Tibial nerve (tissue), 4 donors: ENCODE measurements around the gene MAN2B2. TPM values are rescaled to one million over a fixed set of nuclear protein-coding genes. Genes with fewer than 3 reads are reported as not detected.

Source experiments
- DNase-seq, 2 donors: peaks; one replicate each; pipeline ENCODE4 v3.0.0-alpha.2; 2019; ENCODE audit warnings: low spot score in 2 of 2
- H3K27ac ChIP-seq, 4 donors: fragments of 200-600 bp; sonication (generic) in 3 of 4; one replicate each; pipeline ENCODE4 v1.5.1; 2017 to 2019; ENCODE audit warnings: mild to moderate bottlenecking in 1 of 4
- H3K27me3 ChIP-seq, 2 donors: fragments of 200-600 bp; sonication (generic) in 1 of 2; one replicate each; pipeline versions ENCODE4 v1.5.1 to v1.6.0; 2017 to 2019
- H3K36me3 ChIP-seq, 3 donors: fragments of 200-600 bp; sonication (generic); one replicate each; pipeline ENCODE4 v1.5.1; 2018 to 2019
- H3K4me1 ChIP-seq, 4 donors: fragments of 200-600 bp; sonication (generic) in 3 of 4; one replicate each; pipeline ENCODE4 v1.5.1; 2017 to 2019
- H3K4me3 ChIP-seq, 4 donors: fragments of 200-600 bp; sonication (generic) in 3 of 4; one replicate each; pipeline ENCODE4 v1.5.1; 2017 to 2019; ENCODE audit warnings: mild to moderate bottlenecking in 1 of 4, moderate library complexity in 1 of 4
- H3K9me3 ChIP-seq, 4 donors: fragments of 200-600 bp; sonication (generic) in 3 of 4; one replicate each; pipeline ENCODE4 v1.5.1; 2017 to 2019
- CTCF ChIP-seq, 5 experiments: fragments of 200-600 bp in 3 of 5; fragments of 450-650 bp in 2 of 5; sonication (generic) in 3 of 5; IDR thresholded peaks; one replicate each; pipeline ENCODE4 v1.5.1; 2016 to 2019; ENCODE audit warnings: antibody characterized with exemption in 5 of 5, mild to moderate bottlenecking in 3 of 5, moderate library complexity in 2 of 5
- EP300 ChIP-seq, 2 donors: sonication (generic); formaldehyde crosslinking; IDR thresholded peaks; one replicate each; pipeline ENCODE4 v1.6.1; 2017; ENCODE audit warnings: antibody characterized with exemption in 2 of 2, mild to moderate bottlenecking in 1 of 2
- POLR2A ChIP-seq, 2 donors: fragments of 450-650 bp; IDR thresholded peaks; one replicate each; pipeline ENCODE4 v1.6.1; 2017; ENCODE audit warnings: antibody characterized with exemption in 2 of 2, mild to moderate bottlenecking in 2 of 2, moderate library complexity in 2 of 2
- WGBS, 2 donors: methylation state at CpG; one replicate each; pipeline ENCODE4 v1.1.5; 2018; 5-methylcytosine and 5-hydroxymethylcytosine counted together
- total RNA-seq, 4 donors: library from RNA; depleted of rRNA; stranded (reverse); fragments of >200 nt; gene quantifications; one replicate each; pipeline ENCODE4 v1.1.0, GENCODE V29; 2016

MAN2B2 gene
- total RNA-seq, 4 donors from 2014 or later: 33.0 to 66.3 (median 44.6) TPM

- H3K9me3 ChIP-seq: no peaks in the 10 kb centered on the region
- H3K4me3 ChIP-seq: no peak overlapping the region
- no peak for DNase-seq
- H3K27me3 ChIP-seq: no peaks in the 10 kb centered on the region
- H3K27ac ChIP-seq: no peak overlapping the region
- 91 to 94% methylated on average over 5 of the region's 5 CpGs for WGBS, 2 donors
- H3K36me3 ChIP-seq: no peaks in the 10 kb centered on the region
- TF ChIP-seq EP300 (IDR thresholded peaks at IDR 0.05): no peak
- TF ChIP-seq POLR2A (IDR thresholded peaks at IDR 0.05): no peak
- no peak for TF ChIP-seq CTCF (IDR thresholded peaks at IDR 0.05)
- peaks cover 0 to 16% (median 5%) of the 10 kb centered on the region in 4 donors for H3K4me1 ChIP-seq
These were observed 80.9 kb downstream of the MAN2B2 start for GRCh38 chr4:6655924-6656323.

- Histone ChIP-seq H3K27me3 (no peaks in the 10 kb centered on the region), H3K27ac (peak overlapping the region in 1 of 4 donors; percentile 72), H3K4me1 (peaks cover 0 to 16% (median 5%) of the 10 kb centered on the region in 4 donors), H3K36me3 (no peaks in the 10 kb centered on the region), H3K9me3 (no peaks in the 10 kb centered on the region), H3K4me3 (no peak overlapping the region)
- DNase-seq: no peak
- WGBS, 2 donors: 77% methylated on average over 65 of the region's 65 CpGs
- TF ChIP-seq CTCF (IDR thresholded peaks at IDR 0.05): no peak
- no peak for TF ChIP-seq EP300 (IDR thresholded peaks at IDR 0.05)
- no peak for TF ChIP-seq POLR2A (IDR thresholded peaks at IDR 0.05)
These were observed 82.5 kb downstream of the MAN2B2 start for GRCh38 chr4:6657242-6658208.

GRCh38 chr4:6658209-6658595 is 83.2 kb downstream of the MAN2B2 start:
- TF ChIP-seq POLR2A (IDR thresholded peaks at IDR 0.05) (no peak), CTCF (IDR thresholded peaks at IDR 0.05) (no peak), EP300 (IDR thresholded peaks at IDR 0.05) (no peak)
- H3K27ac ChIP-seq: peak overlapping the region in 3 of 4 donors; percentile 68 to 72 (median 72)
- peaks cover 0 to 16% (median 5%) of the 10 kb centered on the region in 4 donors for H3K4me1 ChIP-seq
- 88 to 89% methylated on average over 7 of the region's 7 CpGs for WGBS, 2 donors
- no peaks in the 10 kb centered on the region for H3K36me3 ChIP-seq
- DNase-seq: no peak
- H3K9me3 ChIP-seq: no peaks in the 10 kb centered on the region
- peaks cover 0 to 1% of the 10 kb centered on the region in 2 donors for H3K27me3 ChIP-seq
- H3K4me3 ChIP-seq: peak overlapping the region; percentile 31 to 55 (median 43)

- Histone ChIP-seq H3K27ac (peak overlapping the region in 3 of 4 donors; percentile 68 to 72 (median 72)), H3K4me1 (peaks cover 0 to 16% (median 5%) of the 10 kb centered on the region in 4 donors), H3K9me3 (no peaks in the 10 kb centered on the region), H3K4me3 (peak overlapping the region; percentile 31 to 55 (median 43)), H3K36me3 (no peaks in the 10 kb centered on the region), H3K27me3 (peaks cover 0 to 6% of the 10 kb centered on the region in 2 donors)
- TF ChIP-seq EP300 (IDR thresholded peaks at IDR 0.05) (no peak), CTCF (IDR thresholded peaks at IDR 0.05) (no peak), POLR2A (IDR thresholded peaks at IDR 0.05) (no peak)
- no peak for DNase-seq
- WGBS, 2 donors: 2 to 16% methylated on average over 26 to 49 of the region's 52 CpGs
These were observed 83.6 kb downstream of the MAN2B2 start for GRCh38 chr4:6658597-6659075.

- Histone ChIP-seq H3K36me3 (no peaks in the 10 kb centered on the region), H3K4me1 (peaks cover 0 to 28% (median 9%) of the 10 kb centered on the region in 4 donors), H3K9me3 (no peaks in the 10 kb centered on the region), H3K4me3 (no peak overlapping the region), H3K27ac (no peak overlapping the region), H3K27me3 (peaks cover 0 to 16% of the 10 kb centered on the region in 2 donors)
- no peak for TF ChIP-seq POLR2A (IDR thresholded peaks at IDR 0.05)
- TF ChIP-seq EP300 (IDR thresholded peaks at IDR 0.05): no peak
- no peak for TF ChIP-seq CTCF (IDR thresholded peaks at IDR 0.05)
- WGBS, 2 donors: 94 to 95% methylated on average over 2 of the region's 2 CpGs
- DNase-seq: no peak
These were observed 84.9 kb downstream of the MAN2B2 start for GRCh38 chr4:6659897-6660296.
